ENCODE results near the gene GPLD1. TPM values are rescaled to one million over a fixed set of nuclear protein-coding genes. Genes with fewer than 3 reads are reported as not detected.

GPLD1 gene
- total RNA-seq, 3 donors from 2014 or later = 0.38 to 0.87 (median 0.45) TPM

GRCh38 chr6:24453921-24454320, 35.5 kb downstream of the GPLD1 start:
- no peaks in the 10 kb centered on the region for H3K36me3 Mint-ChIP-seq (ENCODE audit: insufficient read depth)
- ATAC-seq = no peak
- H3K9me3 Mint-ChIP-seq = no peaks in the 10 kb centered on the region
- H3K27me3 Mint-ChIP-seq (ENCODE audit: low read depth) = no peaks in the 10 kb centered on the region
- peaks cover 2% of the 10 kb centered on the region for H3K4me1 Mint-ChIP-seq (ENCODE audit: low read depth)
- DNase-seq = no peak
- H3K4me3 Mint-ChIP-seq = no peak overlapping the region

GRCh38 chr6:24451581-24452388, 37.6 kb downstream of the GPLD1 start:
- peaks cover 2% of the 10 kb centered on the region for H3K4me1 Mint-ChIP-seq (ENCODE audit: low read depth)
- DNase-seq (no peak), ATAC-seq (no peak)
- H3K9me3 Mint-ChIP-seq = no peaks in the 10 kb centered on the region
- H3K36me3 Mint-ChIP-seq (ENCODE audit: insufficient read depth) = no peaks in the 10 kb centered on the region
- no peak overlapping the region for H3K4me3 Mint-ChIP-seq
- H3K27me3 Mint-ChIP-seq (ENCODE audit: low read depth) = no peaks in the 10 kb centered on the region

- no peaks in the 10 kb centered on the region for H3K27me3 Mint-ChIP-seq (ENCODE audit: low read depth)
- H3K4me1 Mint-ChIP-seq (ENCODE audit: low read depth) = peaks cover 2% of the 10 kb centered on the region
- H3K9me3 Mint-ChIP-seq = no peaks in the 10 kb centered on the region
- ATAC-seq = no peak
- no peaks in the 10 kb centered on the region for H3K36me3 Mint-ChIP-seq (ENCODE audit: insufficient read depth)
- DNase-seq = no peak
- no peak overlapping the region for H3K4me3 Mint-ChIP-seq
These were observed 40.4 kb downstream of the GPLD1 start for GRCh38 chr6:24448828-24449525.

DNA sequence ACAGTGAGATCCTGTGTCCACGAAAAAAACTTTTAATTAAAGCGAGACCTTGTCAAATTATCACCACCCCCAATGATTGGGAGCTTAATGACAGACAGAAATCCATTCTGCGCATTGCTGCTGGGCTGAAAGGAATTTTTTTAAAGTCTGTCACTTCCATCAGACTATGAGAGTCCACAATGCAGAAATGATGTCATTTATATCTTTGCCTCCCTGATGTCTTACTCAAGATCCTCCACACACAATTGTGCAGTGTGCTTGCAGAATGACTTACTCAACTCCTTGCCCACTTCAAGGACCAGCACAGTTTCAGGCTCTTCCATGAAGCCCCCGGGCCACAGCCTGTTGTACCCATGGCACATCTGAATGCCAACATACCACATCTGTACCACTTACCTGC, 41.0 kb downstream of the GPLD1 start:
- H3K4me1 Mint-ChIP-seq (ENCODE audit: low read depth) = peaks cover 2% of the 10 kb centered on the region
- ATAC-seq (no peak), DNase-seq (no peak)
- no peaks in the 10 kb centered on the region for H3K9me3 Mint-ChIP-seq
- no peaks in the 10 kb centered on the region for H3K27me3 Mint-ChIP-seq (ENCODE audit: low read depth)
- no peak overlapping the region for H3K4me3 Mint-ChIP-seq
- H3K36me3 Mint-ChIP-seq (ENCODE audit: insufficient read depth) = no peaks in the 10 kb centered on the region

DNA sequence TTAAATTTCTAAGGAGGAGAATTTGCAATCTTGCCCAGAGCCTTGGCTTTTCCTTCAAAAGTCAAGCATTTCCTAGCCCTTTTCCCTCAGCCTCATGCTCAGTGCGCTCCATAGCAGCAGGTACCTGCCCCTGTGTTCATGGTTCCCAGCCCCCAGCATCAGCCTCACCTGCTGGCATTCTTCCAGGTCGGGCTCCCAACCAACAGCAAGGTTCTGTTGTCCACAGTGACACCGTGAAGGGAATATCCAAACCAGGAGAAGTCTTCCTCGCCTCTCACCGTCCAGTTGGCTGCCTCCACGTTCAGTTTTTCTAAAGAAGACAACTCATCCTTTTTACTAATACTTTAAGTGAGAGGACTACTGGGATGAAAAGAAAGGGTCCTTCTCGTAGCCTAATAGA, 42.7 kb downstream of the GPLD1 start:
- ATAC-seq = no peak
- DNase-seq = no peak
- Mint-ChIP-seq H3K36me3 (ENCODE audit: insufficient read depth) (no peaks in the 10 kb centered on the region), H3K27me3 (ENCODE audit: low read depth) (no peaks in the 10 kb centered on the region), H3K4me3 (no peak overlapping the region), H3K4me1 (ENCODE audit: low read depth) (no peaks in the 10 kb centered on the region), H3K9me3 (no peaks in the 10 kb centered on the region)

GRCh38 chr6:24445704-24446103, 43.7 kb downstream of the GPLD1 start:
- no peaks in the 10 kb centered on the region for H3K9me3 Mint-ChIP-seq
- H3K4me3 Mint-ChIP-seq = no peak overlapping the region
- DNase-seq = no peak
- ATAC-seq = no peak
- H3K4me1 Mint-ChIP-seq (ENCODE audit: low read depth) = no peaks in the 10 kb centered on the region
- H3K36me3 Mint-ChIP-seq (ENCODE audit: insufficient read depth) = no peaks in the 10 kb centered on the region
- no peaks in the 10 kb centered on the region for H3K27me3 Mint-ChIP-seq (ENCODE audit: low read depth)

GRCh38 chr6:24444588-24444987, 44.8 kb downstream of the GPLD1 start:
- H3K4me3 Mint-ChIP-seq = no peak overlapping the region
- ATAC-seq (no peak), DNase-seq (no peak)
- no peaks in the 10 kb centered on the region for H3K36me3 Mint-ChIP-seq (ENCODE audit: insufficient read depth)
- no peaks in the 10 kb centered on the region for H3K9me3 Mint-ChIP-seq
- peaks cover 2% of the 10 kb centered on the region for H3K4me1 Mint-ChIP-seq (ENCODE audit: low read depth)
- H3K27me3 Mint-ChIP-seq (ENCODE audit: low read depth) = no peaks in the 10 kb centered on the region

DNA sequence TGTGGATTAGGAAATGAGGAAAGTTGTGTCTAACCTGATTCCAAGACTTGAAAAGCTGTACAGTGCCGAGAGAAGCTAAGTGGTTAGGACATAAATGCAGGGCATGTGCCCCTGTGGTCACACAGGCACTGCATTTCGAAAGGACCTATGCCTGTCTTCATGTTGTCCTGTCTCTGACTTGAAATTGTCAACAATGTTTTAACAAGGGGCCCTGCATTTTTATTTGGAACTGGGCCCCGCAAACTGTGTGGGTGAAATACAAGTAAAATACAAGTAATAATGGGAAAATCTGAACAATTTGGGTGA, 47.8 kb downstream of the GPLD1 start:
- peaks cover 5% of the 10 kb centered on the region for H3K36me3 Mint-ChIP-seq (ENCODE audit: insufficient read depth)
- no peaks in the 10 kb centered on the region for H3K9me3 Mint-ChIP-seq
- no peak for DNase-seq
- H3K4me1 Mint-ChIP-seq (ENCODE audit: low read depth) = peaks cover 2% of the 10 kb centered on the region
- no peak for ATAC-seq
- no peaks in the 10 kb centered on the region for H3K27me3 Mint-ChIP-seq (ENCODE audit: low read depth)
- H3K4me3 Mint-ChIP-seq = no peak overlapping the region

DNA sequence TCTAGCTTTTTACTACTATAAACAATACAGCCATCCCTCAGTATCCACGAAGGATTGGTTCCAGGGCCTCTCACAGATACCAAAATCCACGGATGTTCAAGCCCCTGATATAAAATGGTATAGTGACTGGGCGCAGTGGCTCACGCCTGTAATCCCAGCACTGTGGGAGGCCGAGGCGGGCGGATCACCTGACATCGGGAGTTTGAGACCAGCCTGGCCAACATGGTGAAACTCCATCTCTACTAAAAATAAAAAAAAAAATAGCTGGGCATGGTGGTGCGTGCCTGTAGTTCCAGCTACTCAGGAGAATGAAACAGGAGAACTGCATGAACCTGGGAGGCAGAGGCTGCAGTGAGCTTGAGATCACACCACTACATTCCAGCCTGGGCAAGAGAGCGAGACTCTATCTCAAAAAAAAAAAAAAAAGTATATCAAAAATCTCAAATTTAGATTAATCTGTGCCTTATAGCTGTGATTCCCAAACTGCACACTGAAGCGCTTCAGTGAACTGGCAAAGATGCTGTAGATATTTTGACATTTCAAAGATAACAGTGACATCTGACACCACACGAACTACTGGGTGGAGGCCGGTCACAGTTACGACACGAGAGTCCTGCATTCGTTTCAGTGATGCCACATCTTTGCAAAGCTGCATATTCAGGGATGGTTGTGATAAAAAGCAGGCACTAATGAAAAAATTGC, 48.3 kb downstream of the GPLD1 start:
- no peaks in the 10 kb centered on the region for H3K27me3 Mint-ChIP-seq (ENCODE audit: low read depth)
- no peak overlapping the region for H3K4me3 Mint-ChIP-seq
- no peak for DNase-seq
- H3K9me3 Mint-ChIP-seq = no peaks in the 10 kb centered on the region
- peaks cover 5% of the 10 kb centered on the region for H3K36me3 Mint-ChIP-seq (ENCODE audit: insufficient read depth)
- peaks cover 2% of the 10 kb centered on the region for H3K4me1 Mint-ChIP-seq (ENCODE audit: low read depth)
- no peak for ATAC-seq

GRCh38 chr6:24439858-24440539, 49.4 kb downstream of the GPLD1 start:
- Mint-ChIP-seq H3K36me3 (ENCODE audit: insufficient read depth) (peaks cover 5% of the 10 kb centered on the region), H3K27me3 (ENCODE audit: low read depth) (no peaks in the 10 kb centered on the region), H3K9me3 (no peaks in the 10 kb centered on the region), H3K4me1 (ENCODE audit: low read depth) (peaks cover 2% of the 10 kb centered on the region), H3K4me3 (no peak overlapping the region)
- DNase-seq (no peak), ATAC-seq (no peak)

DNA sequence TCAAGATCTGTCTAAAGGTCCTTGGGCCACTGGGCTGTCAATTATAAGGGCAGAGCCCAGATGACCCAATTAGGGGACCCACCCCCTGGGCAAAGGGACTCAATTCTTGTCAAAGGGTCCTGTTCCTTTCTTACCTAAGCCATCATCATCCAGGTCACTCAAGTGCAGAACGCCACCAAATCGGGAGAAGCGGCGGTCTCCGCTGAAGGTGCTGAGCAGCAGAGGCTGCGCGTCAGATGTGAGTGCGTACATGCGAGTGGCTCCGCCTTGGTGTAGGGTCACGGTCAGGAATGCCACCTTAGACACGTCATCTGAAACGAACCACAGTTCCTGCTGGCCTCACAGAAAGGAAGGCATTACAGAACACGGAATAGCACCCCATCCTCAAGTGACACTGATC, 52.4 kb downstream of the GPLD1 start:
- DNase-seq (no peak), ATAC-seq (no peak)
- H3K27me3 Mint-ChIP-seq (ENCODE audit: low read depth) = no peaks in the 10 kb centered on the region
- H3K9me3 Mint-ChIP-seq = no peaks in the 10 kb centered on the region
- H3K4me3 Mint-ChIP-seq = no peak overlapping the region
- peaks cover 2% of the 10 kb centered on the region for H3K4me1 Mint-ChIP-seq (ENCODE audit: low read depth)
- peaks cover 5% of the 10 kb centered on the region for H3K36me3 Mint-ChIP-seq (ENCODE audit: insufficient read depth)

DNA sequence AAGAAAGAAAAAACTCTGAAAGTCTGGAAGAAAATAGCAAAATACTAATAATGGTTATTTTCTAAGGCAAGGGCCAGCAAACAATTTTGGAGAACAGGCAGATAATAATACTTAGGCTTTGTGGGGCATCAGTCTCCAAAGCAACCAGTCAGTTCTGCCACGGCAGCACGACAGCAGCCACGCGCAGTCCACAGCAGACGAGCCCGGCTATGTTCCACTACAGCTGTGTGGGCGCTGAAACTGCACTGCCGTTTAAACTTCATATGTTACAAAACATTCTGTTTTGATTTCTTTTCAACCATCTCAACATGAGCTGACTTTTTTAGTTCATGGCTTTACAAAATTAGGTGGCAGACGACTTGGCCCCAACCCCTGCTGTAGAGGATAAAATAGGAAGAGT, 56.8 kb downstream of the GPLD1 start:
- H3K4me1 Mint-ChIP-seq (ENCODE audit: low read depth) = no peaks in the 10 kb centered on the region

GRCh38 chr6:24431045-24431451, 58.3 kb downstream of the GPLD1 start:
- H3K9me3 Mint-ChIP-seq = no peaks in the 10 kb centered on the region
- ATAC-seq = peak in 1 of 2 donors; percentile 43
- no peaks in the 10 kb centered on the region for H3K27me3 Mint-ChIP-seq (ENCODE audit: low read depth)
- no peak overlapping the region for H3K4me3 Mint-ChIP-seq
- no peak for DNase-seq
- H3K36me3 Mint-ChIP-seq (ENCODE audit: insufficient read depth) = peaks cover 5% of the 10 kb centered on the region
- H3K4me1 Mint-ChIP-seq (ENCODE audit: low read depth) = no peaks in the 10 kb centered on the region

More for the DNA sequence above, 56.8 kb downstream of the GPLD1 start:
- no peaks in the 10 kb centered on the region for H3K9me3 Mint-ChIP-seq
- peaks cover 3% of the 10 kb centered on the region for H3K36me3 Mint-ChIP-seq (ENCODE audit: insufficient read depth)
- DNase-seq = no peak
- ATAC-seq = no peak
- no peaks in the 10 kb centered on the region for H3K27me3 Mint-ChIP-seq (ENCODE audit: low read depth)
- H3K4me3 Mint-ChIP-seq = no peak overlapping the region

GRCh38 chr6:24430086-24430485, 59.3 kb downstream of the GPLD1 start:
- H3K4me1 Mint-ChIP-seq (ENCODE audit: low read depth) = no peaks in the 10 kb centered on the region
- ATAC-seq (no peak), DNase-seq (no peak)
- H3K9me3 Mint-ChIP-seq = no peaks in the 10 kb centered on the region
- H3K27me3 Mint-ChIP-seq (ENCODE audit: low read depth) = no peaks in the 10 kb centered on the region
- H3K4me3 Mint-ChIP-seq = no peak overlapping the region
- peaks cover 5% of the 10 kb centered on the region for H3K36me3 Mint-ChIP-seq (ENCODE audit: insufficient read depth)
